GM12891 (cell line): ENCODE data around the gene FHIT.

Experiments used
- PAX5 ChIP-seq: IDR thresholded peaks from 2 replicates; pipeline ENCODE4 v1.6.1; 2011; ENCODE audit warnings: low read length, moderate library complexity, mild to moderate bottlenecking; ENCODE audit not compliant: insufficient read depth, severe bottlenecking
- POLR2A ChIP-seq: IDR thresholded peaks from 2 replicates; pipeline ENCODE4 v1.6.1; 2011; ENCODE audit warnings: low read depth, low read length, control low read depth
- POLR2AphosphoS5 ChIP-seq: IDR thresholded peaks from 2 replicates; pipeline ENCODE4 v1.6.1; 2011; ENCODE audit warnings: low read depth, low read length, control low read depth
- POU2F2 ChIP-seq: IDR thresholded peaks from 2 replicates; pipeline ENCODE4 v1.6.1; 2011; ENCODE audit warnings: low read depth, mild to moderate bottlenecking, control low read depth, low read length, moderate library complexity
- SPI1 ChIP-seq: IDR thresholded peaks from 2 replicates; pipeline ENCODE4 v1.6.1; 2011; ENCODE audit warnings: low read depth, low read length, control low read depth
- TAF1 ChIP-seq: IDR thresholded peaks from 2 replicates; pipeline ENCODE4 v1.6.1; 2011; ENCODE audit warnings: low read depth, low read length, control low read depth

- no peak for TF ChIP-seq POU2F2
- TF ChIP-seq POLR2A: no peak
- TF ChIP-seq POLR2AphosphoS5: no peak
- TF ChIP-seq TAF1: no peak
- TF ChIP-seq SPI1: no peak
- TF ChIP-seq PAX5: peak; percentile 55
Observed at GRCh38 chr3:60536420-60536819, 714.8 kb downstream of the FHIT start.
